ENCODE data around the gene FOXC2. TPM values are rescaled to one million over a fixed set of nuclear protein-coding genes. Genes with fewer than 3 reads are reported as not detected.
A peak's percentile ranks its signal among the peaks of the same experiment; 100 is the strongest.

The FOXC2 gene
- total and polyA plus RNA-seq, 2 of the 13 experiments (the other 11 are each of a cell fraction or from before 2014, with no cell fraction given), result not detected

DNA sequence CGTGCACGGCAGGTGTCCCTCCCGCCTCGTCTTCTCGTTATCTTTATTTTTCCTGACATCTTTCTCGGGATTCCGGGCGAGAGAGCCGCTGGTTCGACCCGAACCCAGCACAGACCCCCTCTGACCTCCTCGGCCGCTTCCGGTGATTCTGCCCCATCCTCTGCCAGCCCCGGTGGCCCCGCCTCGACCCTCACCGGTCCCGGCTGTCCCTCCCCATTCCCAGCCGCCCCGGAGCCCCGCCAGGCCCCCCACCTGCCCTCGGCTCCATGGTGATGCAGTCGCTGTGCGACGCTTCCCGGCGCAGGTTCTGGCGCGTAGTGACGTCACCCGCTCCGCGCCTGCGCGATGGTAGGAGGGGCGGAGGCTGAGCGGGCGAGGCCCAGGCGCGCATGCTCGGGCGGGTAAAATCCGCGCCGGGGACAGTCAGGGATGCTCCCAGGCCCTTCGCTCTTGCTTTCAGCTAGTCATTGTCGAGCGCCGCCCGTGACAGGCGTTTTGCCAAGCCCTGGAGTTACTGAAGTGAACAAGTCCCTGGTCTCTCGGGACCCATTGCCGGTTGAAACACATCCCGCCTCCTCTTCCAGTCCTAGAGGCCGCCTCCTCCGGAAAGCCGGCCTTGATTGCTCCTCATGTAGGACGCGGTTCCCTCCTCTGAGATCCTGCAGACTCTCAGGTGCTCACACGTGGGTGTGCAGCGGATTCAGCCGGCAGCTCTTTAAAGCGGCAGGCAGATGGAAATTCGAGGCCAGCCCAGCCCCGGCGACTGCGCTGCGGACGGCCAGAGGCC is 11.5 kb upstream of the FOXC2 start, which contains the start of gene MTHFSD (continued):
- TF ChIP-seq, protein P1, sequence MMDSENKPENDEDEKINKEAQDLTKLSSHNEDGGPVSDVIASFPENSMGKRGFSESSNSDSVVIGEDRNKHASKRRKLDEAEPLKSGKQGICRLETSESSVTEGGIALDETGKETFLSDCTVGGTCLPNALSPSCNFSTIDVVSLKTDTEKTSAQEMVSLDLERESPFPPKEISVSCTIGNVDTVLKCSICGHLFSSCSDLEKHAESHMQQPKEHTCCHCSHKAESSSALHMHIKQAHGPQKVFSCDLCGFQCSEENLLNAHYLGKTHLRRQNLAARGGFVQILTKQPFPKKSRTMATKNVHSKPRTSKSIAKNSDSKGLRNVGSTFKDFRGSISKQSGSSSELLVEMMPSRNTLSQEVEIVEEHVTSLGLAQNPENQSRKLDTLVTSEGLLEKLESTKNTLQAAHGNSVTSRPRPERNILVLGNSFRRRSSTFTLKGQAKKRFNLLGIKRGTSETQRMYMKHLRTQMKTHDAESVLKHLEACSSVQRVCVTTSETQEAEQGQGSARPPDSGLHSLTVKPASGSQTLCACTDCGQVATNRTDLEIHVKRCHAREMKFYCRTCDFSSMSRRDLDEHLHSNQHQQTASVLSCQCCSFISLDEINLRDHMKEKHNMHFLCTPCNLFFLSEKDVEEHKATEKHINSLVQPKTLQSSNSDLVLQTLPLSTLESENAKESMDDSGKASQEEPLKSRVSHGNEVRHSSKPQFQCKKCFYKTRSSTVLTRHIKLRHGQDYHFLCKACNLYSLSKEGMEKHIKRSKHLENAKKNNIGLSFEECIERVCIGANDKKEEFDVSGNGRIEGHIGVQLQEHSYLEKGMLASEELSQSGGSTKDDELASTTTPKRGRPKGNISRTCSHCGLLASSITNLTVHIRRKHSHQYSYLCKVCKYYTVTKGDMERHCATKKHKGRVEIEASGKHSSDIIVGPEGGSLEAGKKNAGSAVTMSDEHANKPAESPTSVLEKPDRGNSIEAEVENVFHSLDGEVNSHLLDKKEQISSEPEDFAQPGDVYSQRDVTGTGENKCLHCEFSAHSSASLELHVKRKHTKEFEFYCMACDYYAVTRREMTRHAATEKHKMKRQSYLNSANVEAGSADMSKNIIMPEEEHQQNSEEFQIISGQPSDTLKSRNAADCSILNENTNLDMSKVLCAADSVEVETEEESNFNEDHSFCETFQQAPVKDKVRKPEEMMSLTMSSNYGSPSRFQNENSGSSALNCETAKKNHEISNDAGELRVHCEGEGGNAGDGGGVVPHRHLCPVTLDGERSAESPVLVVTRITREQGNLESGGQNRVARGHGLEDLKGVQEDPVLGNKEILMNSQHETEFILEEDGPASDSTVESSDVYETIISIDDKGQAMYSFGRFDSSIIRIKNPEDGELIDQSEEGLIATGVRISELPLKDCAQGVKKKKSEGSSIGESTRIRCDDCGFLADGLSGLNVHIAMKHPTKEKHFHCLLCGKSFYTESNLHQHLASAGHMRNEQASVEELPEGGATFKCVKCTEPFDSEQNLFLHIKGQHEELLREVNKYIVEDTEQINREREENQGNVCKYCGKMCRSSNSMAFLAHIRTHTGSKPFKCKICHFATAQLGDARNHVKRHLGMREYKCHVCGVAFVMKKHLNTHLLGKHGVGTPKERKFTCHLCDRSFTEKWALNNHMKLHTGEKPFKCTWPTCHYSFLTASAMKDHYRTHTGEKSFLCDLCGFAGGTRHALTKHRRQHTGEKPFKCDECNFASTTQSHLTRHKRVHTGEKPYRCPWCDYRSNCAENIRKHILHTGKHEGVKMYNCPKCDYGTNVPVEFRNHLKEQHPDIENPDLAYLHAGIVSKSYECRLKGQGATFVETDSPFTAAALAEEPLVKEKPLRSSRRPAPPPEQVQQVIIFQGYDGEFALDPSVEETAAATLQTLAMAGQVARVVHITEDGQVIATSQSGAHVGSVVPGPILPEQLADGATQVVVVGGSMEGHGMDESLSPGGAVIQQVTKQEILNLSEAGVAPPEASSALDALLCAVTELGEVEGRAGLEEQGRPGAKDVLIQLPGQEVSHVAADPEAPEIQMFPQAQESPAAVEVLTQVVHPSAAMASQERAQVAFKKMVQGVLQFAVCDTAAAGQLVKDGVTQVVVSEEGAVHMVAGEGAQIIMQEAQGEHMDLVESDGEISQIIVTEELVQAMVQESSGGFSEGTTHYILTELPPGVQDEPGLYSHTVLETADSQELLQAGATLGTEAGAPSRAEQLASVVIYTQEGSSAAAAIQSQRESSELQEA (CRISPR knock-in tag; IDR thresholded peaks at IDR 0.05; ENCODE audit: not compliant biosample characterization), result peak; percentile 53
- TF ChIP-seq ZNF674 (CRISPR knock-in tag; IDR thresholded peaks at IDR 0.05; ENCODE audit: low read depth) (peak; percentile 77; the same call in 1 of the 2 replicates), HOXD1 (CRISPR knock-in tag; IDR thresholded peaks at IDR 0.05) (peak; percentile 83; the same call in 1 of the 2 replicates), PITX1 (CRISPR knock-in tag; IDR thresholded peaks at IDR 0.05) (peak; percentile 28; the same call in 1 of the 2 replicates), RXRA (CRISPR knock-in tag; IDR thresholded peaks at IDR 0.05) (peak; percentile 13; the same call in 1 of the 2 replicates), ZNF335 (CRISPR knock-in tag; IDR thresholded peaks at IDR 0.05) (0 out of 2 replicates have a peak, but pooled peaks have one; percentile 44), NPAS2 (CRISPR knock-in tag; IDR thresholded peaks at IDR 0.05; ENCODE audit: borderline replicate concordance) (no peak), TP53 (CRISPR knock-in tag; conservative IDR thresholded peaks at IDR 0.05) (0 out of 2 replicates have a peak, but pooled peaks have one; percentile 69), PLRG1 (conservative IDR thresholded peaks at IDR 0.05) (no peak), TOPORS (CRISPR knock-in tag; IDR thresholded peaks at IDR 0.05) (peak; percentile 40; the same call in 1 of the 2 replicates), ZNF747 (CRISPR knock-in tag; IDR thresholded peaks at IDR 0.05; ENCODE audit: borderline replicate concordance) (peak; percentile 74; the same call in 1 of the 2 replicates)
- TF ChIP-seq, protein P2, sequence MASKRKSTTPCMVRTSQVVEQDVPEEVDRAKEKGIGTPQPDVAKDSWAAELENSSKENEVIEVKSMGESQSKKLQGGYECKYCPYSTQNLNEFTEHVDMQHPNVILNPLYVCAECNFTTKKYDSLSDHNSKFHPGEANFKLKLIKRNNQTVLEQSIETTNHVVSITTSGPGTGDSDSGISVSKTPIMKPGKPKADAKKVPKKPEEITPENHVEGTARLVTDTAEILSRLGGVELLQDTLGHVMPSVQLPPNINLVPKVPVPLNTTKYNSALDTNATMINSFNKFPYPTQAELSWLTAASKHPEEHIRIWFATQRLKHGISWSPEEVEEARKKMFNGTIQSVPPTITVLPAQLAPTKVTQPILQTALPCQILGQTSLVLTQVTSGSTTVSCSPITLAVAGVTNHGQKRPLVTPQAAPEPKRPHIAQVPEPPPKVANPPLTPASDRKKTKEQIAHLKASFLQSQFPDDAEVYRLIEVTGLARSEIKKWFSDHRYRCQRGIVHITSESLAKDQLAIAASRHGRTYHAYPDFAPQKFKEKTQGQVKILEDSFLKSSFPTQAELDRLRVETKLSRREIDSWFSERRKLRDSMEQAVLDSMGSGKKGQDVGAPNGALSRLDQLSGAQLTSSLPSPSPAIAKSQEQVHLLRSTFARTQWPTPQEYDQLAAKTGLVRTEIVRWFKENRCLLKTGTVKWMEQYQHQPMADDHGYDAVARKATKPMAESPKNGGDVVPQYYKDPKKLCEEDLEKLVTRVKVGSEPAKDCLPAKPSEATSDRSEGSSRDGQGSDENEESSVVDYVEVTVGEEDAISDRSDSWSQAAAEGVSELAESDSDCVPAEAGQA (IDR thresholded peaks at IDR 0.05; ENCODE audit: low read depth), result peak; percentile 94
- TF ChIP-seq, protein P2 (CRISPR knock-in tag; IDR thresholded peaks at IDR 0.05; ENCODE audit: borderline replicate concordance), result no peak; the same call in none of the 2 replicates
